HCT116 (cell line): ENCODE data around the gene MTX2. TPM values are rescaled to one million over a fixed set of nuclear protein-coding genes. Genes with fewer than 3 reads are reported as not detected.

Experiments
- ATAC-seq: fragments of 200-7000 bp; cut with Tn5 transposase; 2 replicates; pipeline ENCODE4 v1.9.1; 2020; ENCODE audit warnings: mild to moderate bottlenecking, moderate library complexity
- BruUV-seq: library from RNA; stranded (reverse); fragments of 400-500 nt; replicated peaks from 2 replicates; lab custom pipeline; 2021; lab: Mats Ljungman, UMichigan
- CTCF ChIA-PET: fragments of 300-600 bp; sonication (Branson Sonifier 250); formaldehyde crosslinking; loops from one replicate; lab custom pipeline; 2021; ENCODE audit warnings: antibody characterized with exemption; lab: Charles Lee
- POLR2A ChIA-PET: fragments of 300-600, 350-600 bp; sonication (Branson Sonifier 250); formaldehyde crosslinking; loops from one replicate; lab custom pipeline; 2021; ENCODE audit warnings: antibody characterized with exemption; lab: Charles Lee
- RAD21 ChIA-PET, 2 experiments: fragments of 300-600 bp; sonication (Branson Sonifier 250); formaldehyde crosslinking; loops; one replicate each; lab custom pipeline; 2023; ENCODE audit warnings: low total read pairs in 2 of 2; ENCODE audit not compliant: uncharacterized antibody in 2 of 2, unreplicated experiment in 2 of 2, low non-redundant PET in 1 of 2; lab: Charles Lee
- DNase-seq: peaks from one replicate; pipeline ENCODE4 v3.0.0-alpha.2; 2010; ENCODE audit warnings: low read depth, low spot score
- H2AFZ ChIP-seq: fragments of 200-600 bp; shearing (Covaris generic), sonication (generic); 2 replicates; pipeline ENCODE4 v1.6.1; 2017; ENCODE audit warnings: low read depth, mixed run types, mixed read lengths, antibody characterized with exemption, low read length; ENCODE audit not compliant: poor library complexity, severe bottlenecking
- H3K27ac ChIP-seq: 2 replicates; pipeline ENCODE4 v1.5.1; 2012; ENCODE audit warnings: low read depth, low read length
- H3K27me3 ChIP-seq: fragments of 200-600 bp; sonication (generic); 2 replicates; pipeline ENCODE4 v1.6.1; 2016; ENCODE audit warnings: mixed run types, low read length, mixed read lengths; ENCODE audit not compliant: insufficient read depth
- H3K36me3 ChIP-seq, 2 experiments: fragments of 200-500 bp in 1 of 2; fragments of 200-600 bp in 1 of 2; sonication (Bioruptor generic) in 1 of 2; sonication (generic) in 1 of 2; 2 replicates each; pipeline versions ENCODE4 v1.5.1 to v1.6.1; 2014 to 2016; ENCODE audit warnings: low read length in 2 of 2, inconsistent platforms in 1 of 2, mixed read lengths in 1 of 2, mixed run types in 1 of 2; ENCODE audit not compliant: insufficient read depth in 2 of 2, control insufficient read depth in 1 of 2
- H3K4me1 ChIP-seq, 2 experiments: fragments of 200-600 bp in 1 of 2; sonication (generic) in 1 of 2; 2 replicates each; pipeline versions ENCODE4 v1.5.1 to v1.6.1; 2012 to 2017; ENCODE audit warnings: low read length in 2 of 2, inconsistent platforms in 1 of 2, mild to moderate bottlenecking in 1 of 2, mixed read lengths in 1 of 2, mixed run types in 1 of 2, moderate library complexity in 1 of 2; ENCODE audit not compliant: insufficient read depth in 2 of 2, control insufficient read depth in 1 of 2
- H3K4me2 ChIP-seq: fragments of 200-600 bp; sonication (generic); 2 replicates; pipeline ENCODE4 v1.6.1; 2017; ENCODE audit warnings: mixed run types, low read length, mixed read lengths
- H3K4me3 ChIP-seq, 2 experiments: fragments of 200-600 bp in 1 of 2; sonication (generic) in 1 of 2; replicated peaks in 1 of 2; 2 replicates each; pipeline ENCODE4 v1.5.1; 2011 to 2016; ENCODE audit warnings: low read length in 2 of 2, control low read depth in 1 of 2, low read depth in 1 of 2, mild to moderate bottlenecking in 1 of 2, mixed read lengths in 1 of 2, mixed run types in 1 of 2
- H3K79me2 ChIP-seq: fragments of 200-600 bp; sonication (generic); 2 replicates; pipeline ENCODE4 v1.6.1; 2017; ENCODE audit warnings: mild to moderate bottlenecking, mixed run types, low read length, moderate library complexity, mixed read lengths; ENCODE audit not compliant: insufficient read depth
- H3K9ac ChIP-seq: fragments of 200-600 bp; sonication (generic); 2 replicates; pipeline ENCODE4 v1.6.1; 2016; ENCODE audit warnings: low read length, mixed read lengths
- H3K9me2 ChIP-seq: fragments of 200-600 bp; sonication (generic), shearing (Covaris generic); 2 replicates; pipeline ENCODE4 v1.6.1; 2017; ENCODE audit warnings: mixed run types, mild to moderate bottlenecking, moderate library complexity; ENCODE audit not compliant: insufficient read depth
- H3K9me3 ChIP-seq, 2 experiments: fragments of 200-500 bp in 1 of 2; fragments of 200-600 bp in 1 of 2; sonication (Bioruptor generic) in 1 of 2; sonication (generic) in 1 of 2; 2 replicates each; pipeline ENCODE4 v1.6.1; 2014 to 2017; ENCODE audit warnings: low read length in 2 of 2, mixed read lengths in 2 of 2, inconsistent platforms in 1 of 2, low read depth in 1 of 2, mild to moderate bottlenecking in 1 of 2, mixed run types in 1 of 2, moderate library complexity in 1 of 2; ENCODE audit not compliant: control insufficient read depth in 1 of 2, insufficient read depth in 1 of 2
- H4K20me1 ChIP-seq: fragments of 200-600 bp; sonication (generic), shearing (Covaris generic); 2 replicates; pipeline ENCODE4 v1.6.1; 2017; ENCODE audit warnings: mixed run types, mild to moderate bottlenecking, moderate library complexity; ENCODE audit not compliant: insufficient read depth
- ELF1 ChIP-seq: IDR thresholded peaks from 2 replicates; pipeline ENCODE4 v1.6.1; 2012; ENCODE audit warnings: low read depth, borderline replicate concordance
- EZH2phosphoT487 ChIP-seq: fragments of 200-600 bp; IDR thresholded peaks from 2 replicates; pipeline ENCODE4 v1.6.1; 2018; ENCODE audit warnings: antibody characterized with exemption, borderline replicate concordance
- FOSL1 ChIP-seq: IDR thresholded peaks from 2 replicates; pipeline ENCODE4 v1.6.1; 2012; ENCODE audit warnings: low read depth
- JUND ChIP-seq: IDR thresholded peaks from 2 replicates; pipeline ENCODE4 v1.6.1; 2012
- RAD21 ChIP-seq: IDR thresholded peaks from 2 replicates; pipeline ENCODE4 v1.6.1; 2012; ENCODE audit warnings: low read depth, mild to moderate bottlenecking
- ZFX ChIP-seq: fragments of 450-650 bp; IDR thresholded peaks from 2 replicates; pipeline ENCODE4 v1.6.1; 2017
- intact Hi-C: fragments of 100-400 bp; cut with micrococcal nuclease; formaldehyde crosslinking; loops from 2 replicates; pipeline ENCODE4 v1.10.0; 2022
- total RNA-seq: library from RNA; stranded (reverse); gene quantifications from one replicate; pipeline ENCODE4 v1.2.1, GENCODE V29; 2021; ENCODE audit not compliant: unreplicated experiment
- TF ChIP-seq, protein P1 (sequence below): IDR thresholded peaks from 2 replicates; pipeline ENCODE4 v1.6.1; 2012
- TF ChIP-seq, protein P2 (sequence below): IDR thresholded peaks from 2 replicates; pipeline ENCODE4 v1.6.1; 2012

MTX2 gene
- total RNA-seq, 1 experiment from 2014 or later = 38.9 TPM

DNA sequence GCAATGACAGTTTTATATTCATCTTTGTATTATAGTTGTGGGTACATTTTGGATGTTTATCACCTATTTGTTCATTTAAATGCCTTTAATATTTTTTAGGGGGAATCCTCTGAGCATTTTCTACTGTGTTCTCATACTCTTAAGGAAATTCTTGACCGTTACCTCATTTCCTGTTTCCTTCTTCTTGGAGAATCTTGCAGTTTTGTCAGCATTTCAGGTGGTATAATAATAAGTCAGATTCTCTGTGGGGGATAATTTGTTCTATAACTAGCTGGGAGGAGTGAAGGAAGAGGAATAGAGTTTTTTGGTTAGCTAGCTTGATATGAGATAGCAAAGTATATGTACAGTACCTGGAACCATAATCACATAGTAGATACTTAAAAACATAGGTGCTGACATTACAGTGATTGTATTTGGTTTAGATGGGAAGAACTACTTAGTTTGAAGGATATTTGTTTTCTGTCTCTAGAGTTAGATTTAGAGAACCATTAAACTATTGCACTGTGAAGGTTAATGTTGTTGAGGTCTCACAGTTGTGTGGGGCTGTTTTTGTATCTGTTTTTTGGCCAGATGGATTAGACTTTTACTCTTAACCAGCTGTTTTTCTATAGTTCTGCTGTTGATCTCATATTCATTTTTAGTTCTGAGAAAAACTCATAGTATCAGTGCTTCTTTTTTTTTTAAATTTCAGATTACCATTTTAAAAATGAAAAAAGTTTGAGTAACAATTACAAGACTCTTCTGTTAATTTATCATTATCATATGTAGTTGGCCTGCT is 14.2 kb downstream of the MTX2 start:
- DNase-seq = no peak
- H3K4me2 ChIP-seq = no peak overlapping the region

DNA sequence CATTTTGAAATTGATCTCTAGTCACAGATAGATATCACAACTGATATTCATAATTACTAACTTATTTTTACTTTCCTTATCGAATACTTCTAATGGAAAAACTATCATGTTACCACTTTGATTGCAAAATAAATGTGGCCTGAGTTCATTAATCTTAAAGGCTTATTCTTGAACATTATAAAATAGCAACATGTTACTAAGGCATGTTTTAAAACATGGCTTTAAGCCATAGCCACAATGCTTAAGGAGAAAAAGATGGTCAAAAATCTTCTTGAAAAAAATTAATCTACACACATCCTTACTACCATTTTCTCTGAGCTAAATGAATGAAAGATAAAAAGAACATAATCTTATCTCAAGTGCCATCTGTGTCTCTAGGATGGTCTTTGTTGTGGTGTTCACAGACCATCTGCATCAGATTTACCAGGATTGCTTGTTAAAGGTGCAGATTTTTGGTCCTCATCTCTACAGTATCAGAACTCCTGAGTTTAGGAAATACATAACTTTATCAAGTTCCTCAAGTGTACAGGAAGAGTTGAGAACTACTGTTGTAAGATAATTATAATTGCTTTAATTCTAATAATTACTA is 15.3 kb downstream of the MTX2 start:
- Histone ChIP-seq H3K4me2 (no peak overlapping the region), H3K36me3 (no peaks in the 10 kb centered on the region), H3K27ac (no peak overlapping the region), H3K4me3 (no peak overlapping the region), H3K9ac (no peak overlapping the region), H3K9me3 (no peaks in the 10 kb centered on the region), H3K4me1 (peaks cover 0 to 4% of the 10 kb centered on the region in 2 experiments; a peak in 1 of 4 replicates), H2AFZ (no peak overlapping the region), H3K27me3 (no peaks in the 10 kb centered on the region), H3K9me2 (no peaks in the 10 kb centered on the region), H3K79me2 (peaks cover 98% of the 10 kb centered on the region), H4K20me1 (0 out of 2 replicates have a peak, but pooled peaks cover 8% of the 10 kb centered on the region)
- no peak for DNase-seq
- no TSS peak for BruUV-seq
- ChIA-PET CTCF (no interaction called here), RAD21 (no interaction called here), POLR2A (no interaction called here)
- TF ChIP-seq EZH2phosphoT487 = no peak
- TF ChIP-seq RAD21 = no peak
- TF ChIP-seq ELF1 = no peak
- no peak for TF ChIP-seq FOSL1
- no peak for ATAC-seq
- intact Hi-C loops = no loop called here

More for the DNA sequence above, 14.2 kb downstream of the MTX2 start:
- Histone ChIP-seq H3K27ac (no peak overlapping the region), H3K27me3 (no peaks in the 10 kb centered on the region), H3K9ac (no peak overlapping the region), H4K20me1 (0 out of 2 replicates have a peak, but pooled peaks cover 8% of the 10 kb centered on the region), H3K4me1 (peaks cover 0 to 4% of the 10 kb centered on the region in 2 experiments; a peak in 1 of 4 replicates), H2AFZ (no peak overlapping the region), H3K9me3 (no peaks in the 10 kb centered on the region), H3K36me3 (no peaks in the 10 kb centered on the region), H3K9me2 (no peaks in the 10 kb centered on the region), H3K79me2 (peaks cover 98% of the 10 kb centered on the region), H3K4me3 (no peak overlapping the region)
- no peak for ATAC-seq
- CTCF ChIA-PET = no interaction called here
- RAD21 ChIA-PET = no interaction called here
- TF ChIP-seq, protein P1, sequence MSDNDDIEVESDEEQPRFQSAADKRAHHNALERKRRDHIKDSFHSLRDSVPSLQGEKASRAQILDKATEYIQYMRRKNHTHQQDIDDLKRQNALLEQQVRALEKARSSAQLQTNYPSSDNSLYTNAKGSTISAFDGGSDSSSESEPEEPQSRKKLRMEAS = no peak
- TF ChIP-seq, protein P2, sequence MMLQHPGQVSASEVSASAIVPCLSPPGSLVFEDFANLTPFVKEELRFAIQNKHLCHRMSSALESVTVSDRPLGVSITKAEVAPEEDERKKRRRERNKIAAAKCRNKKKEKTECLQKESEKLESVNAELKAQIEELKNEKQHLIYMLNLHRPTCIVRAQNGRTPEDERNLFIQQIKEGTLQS = no peak
- TF ChIP-seq ZFX (no peak), JUND (no peak)
- POLR2A ChIA-PET = no interaction called here
- no TSS peak for BruUV-seq
- intact Hi-C loops = no loop called here
